Measurements from ENCODE around the gene PARP12. TPM values are rescaled to one million over a fixed set of nuclear protein-coding genes. Genes with fewer than 3 reads are reported as not detected.

The PARP12 gene
- total RNA-seq, 4 donors from 2014 or later, result 22.7 to 81.0 (median 27.0) TPM

DNA sequence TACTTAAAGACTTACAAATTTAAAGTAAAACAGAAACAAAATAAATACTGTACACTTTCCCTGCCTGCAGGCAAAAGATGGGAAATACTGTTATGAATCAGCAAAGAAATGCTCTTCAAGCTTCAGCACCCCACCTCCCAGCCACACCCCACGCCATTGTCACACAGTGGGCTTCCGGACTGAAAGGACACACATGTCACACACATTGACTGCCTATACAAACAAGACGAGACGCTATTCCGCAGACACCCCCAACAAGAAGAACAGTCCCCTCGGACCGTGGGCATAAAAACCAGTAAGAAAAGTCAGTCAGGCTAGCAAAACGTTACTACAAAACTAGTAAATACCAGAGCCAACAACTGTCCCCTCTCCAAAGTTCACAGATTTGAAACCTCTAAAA is 22.2 kb upstream of the PARP12 start:
- H3K9me3 ChIP-seq, result no peaks in the 10 kb centered on the region
- peaks cover 14% of the 10 kb centered on the region for H3K36me3 ChIP-seq
- WGBS, result 68% methylated on average over 8 of the region's 8 CpGs
- H3K4me3 ChIP-seq, result no peak overlapping the region
- H3K4me1 ChIP-seq, result no peaks in the 10 kb centered on the region
- TF ChIP-seq POLR2A (IDR thresholded peaks at IDR 0.05), result no peak
- TF ChIP-seq, protein P1, sequence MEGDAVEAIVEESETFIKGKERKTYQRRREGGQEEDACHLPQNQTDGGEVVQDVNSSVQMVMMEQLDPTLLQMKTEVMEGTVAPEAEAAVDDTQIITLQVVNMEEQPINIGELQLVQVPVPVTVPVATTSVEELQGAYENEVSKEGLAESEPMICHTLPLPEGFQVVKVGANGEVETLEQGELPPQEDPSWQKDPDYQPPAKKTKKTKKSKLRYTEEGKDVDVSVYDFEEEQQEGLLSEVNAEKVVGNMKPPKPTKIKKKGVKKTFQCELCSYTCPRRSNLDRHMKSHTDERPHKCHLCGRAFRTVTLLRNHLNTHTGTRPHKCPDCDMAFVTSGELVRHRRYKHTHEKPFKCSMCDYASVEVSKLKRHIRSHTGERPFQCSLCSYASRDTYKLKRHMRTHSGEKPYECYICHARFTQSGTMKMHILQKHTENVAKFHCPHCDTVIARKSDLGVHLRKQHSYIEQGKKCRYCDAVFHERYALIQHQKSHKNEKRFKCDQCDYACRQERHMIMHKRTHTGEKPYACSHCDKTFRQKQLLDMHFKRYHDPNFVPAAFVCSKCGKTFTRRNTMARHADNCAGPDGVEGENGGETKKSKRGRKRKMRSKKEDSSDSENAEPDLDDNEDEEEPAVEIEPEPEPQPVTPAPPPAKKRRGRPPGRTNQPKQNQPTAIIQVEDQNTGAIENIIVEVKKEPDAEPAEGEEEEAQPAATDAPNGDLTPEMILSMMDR (IDR thresholded peaks at IDR 0.05), result no peak
- TF ChIP-seq EP300 (IDR thresholded peaks at IDR 0.05), result no peak
- no peak for TF ChIP-seq POLR2AphosphoS5 (IDR thresholded peaks at IDR 0.05)
- DNase-seq (ENCODE audit: low spot score in 2 of 2), result no peak
- H3K27ac ChIP-seq, result no peak overlapping the region
- no peaks in the 10 kb centered on the region for H3K27me3 ChIP-seq

DNA sequence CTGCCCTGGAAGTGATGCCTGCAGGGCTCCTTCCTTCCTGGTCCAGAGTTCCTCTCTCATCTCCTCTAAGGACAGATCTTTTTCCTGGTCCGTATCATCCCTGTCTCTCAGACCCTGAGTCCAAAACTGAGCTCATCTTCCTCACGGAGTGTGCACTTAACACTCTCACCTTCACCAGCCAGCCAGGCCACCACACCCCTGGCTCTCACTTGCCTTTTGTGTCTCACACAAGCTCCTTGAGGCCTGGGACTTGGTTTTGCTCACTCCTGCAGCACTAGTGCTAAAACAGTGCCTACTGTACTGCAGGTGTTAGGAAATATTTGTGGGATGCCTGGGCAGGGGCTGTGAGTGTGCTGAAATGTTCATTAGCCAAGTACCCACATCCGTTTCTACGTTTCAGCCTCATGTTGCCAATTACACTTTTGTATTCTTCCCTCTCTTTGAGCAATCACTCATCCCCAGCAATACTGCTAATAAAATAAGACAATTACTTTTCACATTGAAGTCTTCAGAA is 21.4 kb upstream of the PARP12 start:
- no peak overlapping the region for H3K27ac ChIP-seq
- no peaks in the 10 kb centered on the region for H3K9me3 ChIP-seq
- 80% methylated on average over 4 of the region's 4 CpGs for WGBS
- H3K4me3 ChIP-seq, result no peak overlapping the region
- H3K36me3 ChIP-seq, result peaks cover 11% of the 10 kb centered on the region
- DNase-seq (ENCODE audit: low spot score in 2 of 2), result no peak
- TF ChIP-seq, protein P1 (IDR thresholded peaks at IDR 0.05), result no peak
- no peak for TF ChIP-seq POLR2AphosphoS5 (IDR thresholded peaks at IDR 0.05)
- TF ChIP-seq EP300 (IDR thresholded peaks at IDR 0.05), result no peak
- no peak for TF ChIP-seq POLR2A (IDR thresholded peaks at IDR 0.05)
- H3K4me1 ChIP-seq, result no peaks in the 10 kb centered on the region
- H3K27me3 ChIP-seq, result no peaks in the 10 kb centered on the region

DNA sequence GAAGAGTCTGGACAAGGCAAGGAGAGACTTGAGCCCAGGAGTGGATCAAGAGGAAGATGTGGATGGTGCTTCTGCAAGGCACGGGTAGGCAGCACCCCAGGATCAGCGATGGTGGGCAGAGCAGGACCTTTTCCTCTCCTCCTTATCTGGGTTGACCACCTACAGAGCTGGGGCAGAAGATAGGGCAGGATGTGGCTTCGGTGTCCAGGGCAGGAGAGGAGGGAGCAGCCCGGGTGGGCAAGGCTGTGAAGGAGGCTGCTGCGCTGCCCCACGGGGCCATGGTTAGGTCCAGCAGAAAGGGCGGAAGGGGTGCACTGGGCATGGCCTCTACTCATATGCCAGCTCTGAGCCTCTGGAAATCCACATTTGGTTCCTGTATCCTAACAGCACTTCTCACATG is 20.0 kb upstream of the PARP12 start:
- Histone ChIP-seq H3K9me3 (no peaks in the 10 kb centered on the region), H3K4me3 (no peak overlapping the region), H3K4me1 (no peaks in the 10 kb centered on the region), H3K27ac (no peak overlapping the region), H3K36me3 (peaks cover 8% of the 10 kb centered on the region), H3K27me3 (no peaks in the 10 kb centered on the region)
- DNase-seq (ENCODE audit: low spot score in 2 of 2), result no peak
- TF ChIP-seq EP300 (IDR thresholded peaks at IDR 0.05) (no peak), POLR2AphosphoS5 (IDR thresholded peaks at IDR 0.05) (no peak), POLR2A (IDR thresholded peaks at IDR 0.05) (no peak)
- TF ChIP-seq, protein P1 (IDR thresholded peaks at IDR 0.05), result no peak
- WGBS, result 82% methylated on average over 7 of the region's 7 CpGs

DNA sequence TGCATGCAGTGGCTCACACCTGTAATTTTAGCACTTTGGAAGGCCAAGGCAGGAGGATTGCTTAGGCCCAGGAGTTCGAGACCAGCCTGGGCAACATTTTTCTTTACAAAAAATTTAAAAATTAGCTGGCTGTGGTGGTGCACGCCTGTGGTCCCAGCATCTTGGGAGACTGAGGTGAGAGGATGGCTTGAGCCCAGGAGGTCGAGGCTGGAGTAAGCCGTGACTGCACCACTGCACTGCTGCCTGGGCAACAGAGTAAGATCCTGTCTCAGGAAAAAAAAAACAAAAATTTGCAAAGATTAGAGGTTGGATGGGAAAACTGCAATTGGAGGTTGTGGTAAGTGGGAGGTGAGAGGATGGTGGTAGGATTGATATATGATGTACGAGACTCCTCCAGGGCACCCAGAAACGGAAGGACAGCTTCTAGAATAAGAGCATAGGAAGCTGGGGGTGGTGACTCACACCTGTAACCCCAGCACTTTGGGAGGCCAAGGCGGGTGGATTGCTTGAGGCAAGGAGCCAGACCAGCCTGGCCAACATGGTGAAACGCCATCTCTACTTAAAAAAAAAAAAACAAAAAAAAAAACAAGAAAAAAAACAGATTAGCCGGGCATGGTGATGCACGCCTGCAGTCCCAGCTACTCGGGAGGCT is 19.1 kb upstream of the PARP12 start:
- no peaks in the 10 kb centered on the region for H3K9me3 ChIP-seq
- no peak overlapping the region for H3K4me3 ChIP-seq
- H3K4me1 ChIP-seq, result no peaks in the 10 kb centered on the region
- DNase-seq (ENCODE audit: low spot score in 2 of 2), result no peak
- H3K27ac ChIP-seq, result no peak overlapping the region
- 85% methylated on average over 11 of the region's 11 CpGs for WGBS
- no peaks in the 10 kb centered on the region for H3K27me3 ChIP-seq
- no peak for TF ChIP-seq EP300 (IDR thresholded peaks at IDR 0.05)
- TF ChIP-seq, protein P1 (IDR thresholded peaks at IDR 0.05), result no peak
- TF ChIP-seq POLR2A (IDR thresholded peaks at IDR 0.05), result no peak
- no peak for TF ChIP-seq POLR2AphosphoS5 (IDR thresholded peaks at IDR 0.05)
- H3K36me3 ChIP-seq, result peaks cover 5% of the 10 kb centered on the region

DNA sequence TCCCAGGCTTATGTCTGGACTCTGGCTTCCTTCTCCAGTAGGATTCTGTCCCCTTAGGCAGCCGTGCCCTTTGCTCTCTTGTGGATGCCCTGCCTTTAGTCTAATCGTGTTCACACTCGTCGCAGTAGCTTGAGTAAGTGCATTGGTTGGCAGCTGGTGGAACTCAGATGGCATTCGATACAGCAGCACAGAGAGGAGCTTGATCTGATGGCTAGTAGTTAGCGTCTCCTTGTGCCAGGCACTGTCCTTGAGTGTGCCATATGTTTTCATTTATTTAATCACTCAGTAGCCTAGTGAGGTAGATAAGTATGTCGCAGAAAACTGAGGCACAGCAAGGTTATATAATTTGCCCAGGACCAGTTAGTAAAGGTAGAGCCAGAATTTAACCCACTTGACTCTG is 18.2 kb upstream of the PARP12 start:
- WGBS, result 48% methylated on average over 7 of the region's 7 CpGs
- Histone ChIP-seq H3K36me3 (no peaks in the 10 kb centered on the region), H3K9me3 (no peaks in the 10 kb centered on the region), H3K4me3 (no peak overlapping the region), H3K27me3 (no peaks in the 10 kb centered on the region), H3K4me1 (no peaks in the 10 kb centered on the region), H3K27ac (no peak overlapping the region)
- DNase-seq (ENCODE audit: low spot score in 2 of 2), result no peak
- TF ChIP-seq POLR2A (IDR thresholded peaks at IDR 0.05), result no peak
- TF ChIP-seq, protein P1 (IDR thresholded peaks at IDR 0.05), result no peak
- no peak for TF ChIP-seq POLR2AphosphoS5 (IDR thresholded peaks at IDR 0.05)
- TF ChIP-seq EP300 (IDR thresholded peaks at IDR 0.05), result no peak
